ENCODE data around the gene CYTH3. TPM values are rescaled to one million over a fixed set of nuclear protein-coding genes. Genes with fewer than 3 reads are reported as not detected.

Gene CYTH3
- polyA plus RNA-seq, 3 donors: 5.2 to 28.5 (median 23.2) TPM

GRCh38 chr7:6179620-6180343 is 92.6 kb downstream of the CYTH3 start:
- 93 to 96% (median 93%) methylated on average over 3 of the region's 3 CpGs for WGBS, 3 donors

DNA sequence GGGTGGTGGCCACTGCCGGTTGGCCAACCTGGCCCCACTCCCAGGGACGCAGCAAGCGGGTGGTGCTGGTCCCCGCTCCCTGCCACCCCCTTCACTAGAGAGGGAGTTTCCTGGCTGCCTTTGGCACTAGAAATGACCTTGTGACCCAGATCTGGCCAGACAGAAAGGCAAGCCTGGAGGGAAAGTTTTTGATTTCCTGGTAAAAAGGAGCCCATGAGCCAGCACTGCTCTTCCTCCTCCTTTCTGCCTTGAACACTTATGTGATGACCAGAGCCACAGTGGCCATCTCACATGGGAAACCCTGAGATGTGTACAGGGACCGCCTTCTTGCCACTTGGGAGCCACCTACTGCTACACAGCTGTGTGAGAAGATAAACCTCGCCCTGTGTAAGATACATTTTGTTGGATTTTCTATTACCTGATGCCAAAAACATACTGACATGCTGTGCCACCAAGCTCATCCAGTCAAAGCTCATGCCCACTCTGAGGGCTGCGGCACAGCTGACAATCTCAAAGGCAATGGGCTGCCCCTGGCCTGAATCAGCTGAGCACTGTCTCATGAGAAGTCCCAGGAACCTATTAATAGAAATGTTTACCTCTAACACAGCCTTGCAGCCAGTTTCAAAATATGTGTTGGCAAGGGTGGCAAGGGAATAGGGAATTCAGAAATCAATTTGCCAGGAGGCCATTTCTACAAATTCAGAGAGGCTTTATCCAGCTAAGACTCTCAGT is 94.0 kb downstream of the CYTH3 start:
- 35 to 65% (median 63%) methylated on average over 7 of the region's 7 CpGs for WGBS, 3 donors
- H3K27ac ChIP-seq (ENCODE audit: low read depth, low read length): no peak overlapping the region

More at GRCh38 chr7:6179620-6180343, 92.6 kb downstream of the CYTH3 start:
- H3K27ac ChIP-seq (ENCODE audit: low read depth, low read length): no peak overlapping the region

DNA sequence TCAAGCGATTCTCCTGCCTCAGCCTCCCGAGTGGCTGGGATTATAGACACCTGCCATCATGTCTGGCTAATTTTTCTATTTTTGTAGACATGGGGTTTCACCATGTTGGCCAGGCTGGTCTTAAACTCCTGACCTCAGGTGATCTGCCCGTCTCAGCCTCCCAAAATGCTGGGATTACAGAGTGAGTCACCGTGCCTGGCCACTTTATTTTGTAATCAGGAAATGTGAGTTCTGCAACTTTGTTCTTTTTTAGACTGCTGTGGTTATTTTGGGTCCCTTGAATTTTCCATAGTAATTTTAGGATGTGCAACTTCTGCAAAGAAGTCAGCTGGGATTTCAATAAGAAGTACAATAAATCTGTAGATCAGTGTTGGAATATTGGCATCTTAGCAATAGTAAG is 96.8 kb downstream of the CYTH3 start:
- WGBS, 3 donors: 41 to 83% (median 47%) methylated on average over 4 of the region's 4 CpGs
- H3K27ac ChIP-seq (ENCODE audit: low read depth, low read length): no peak overlapping the region

GRCh38 chr7:6172910-6173295 is 99.5 kb downstream of the CYTH3 start:
- 54 to 77% (median 58%) methylated on average over 14 of the region's 14 CpGs for WGBS, 3 donors
- no peak overlapping the region for H3K27ac ChIP-seq (ENCODE audit: low read depth, low read length)

GRCh38 chr7:6172224-6172909 is 100.1 kb downstream of the CYTH3 start:
- WGBS, 3 donors: 85 to 88% (median 86%) methylated on average over 18 to 20 of the region's 20 CpGs

GRCh38 chr7:6171532-6172223 is 100.7 kb downstream of the CYTH3 start:
- no peak overlapping the region for H3K27ac ChIP-seq (ENCODE audit: low read depth, low read length)
- WGBS, 3 donors: 78 to 82% (median 80%) methylated on average over 22 of the region's 22 CpGs

More at GRCh38 chr7:6172224-6172909, 100.1 kb downstream of the CYTH3 start:
- no peak overlapping the region for H3K27ac ChIP-seq (ENCODE audit: low read depth, low read length)

DNA sequence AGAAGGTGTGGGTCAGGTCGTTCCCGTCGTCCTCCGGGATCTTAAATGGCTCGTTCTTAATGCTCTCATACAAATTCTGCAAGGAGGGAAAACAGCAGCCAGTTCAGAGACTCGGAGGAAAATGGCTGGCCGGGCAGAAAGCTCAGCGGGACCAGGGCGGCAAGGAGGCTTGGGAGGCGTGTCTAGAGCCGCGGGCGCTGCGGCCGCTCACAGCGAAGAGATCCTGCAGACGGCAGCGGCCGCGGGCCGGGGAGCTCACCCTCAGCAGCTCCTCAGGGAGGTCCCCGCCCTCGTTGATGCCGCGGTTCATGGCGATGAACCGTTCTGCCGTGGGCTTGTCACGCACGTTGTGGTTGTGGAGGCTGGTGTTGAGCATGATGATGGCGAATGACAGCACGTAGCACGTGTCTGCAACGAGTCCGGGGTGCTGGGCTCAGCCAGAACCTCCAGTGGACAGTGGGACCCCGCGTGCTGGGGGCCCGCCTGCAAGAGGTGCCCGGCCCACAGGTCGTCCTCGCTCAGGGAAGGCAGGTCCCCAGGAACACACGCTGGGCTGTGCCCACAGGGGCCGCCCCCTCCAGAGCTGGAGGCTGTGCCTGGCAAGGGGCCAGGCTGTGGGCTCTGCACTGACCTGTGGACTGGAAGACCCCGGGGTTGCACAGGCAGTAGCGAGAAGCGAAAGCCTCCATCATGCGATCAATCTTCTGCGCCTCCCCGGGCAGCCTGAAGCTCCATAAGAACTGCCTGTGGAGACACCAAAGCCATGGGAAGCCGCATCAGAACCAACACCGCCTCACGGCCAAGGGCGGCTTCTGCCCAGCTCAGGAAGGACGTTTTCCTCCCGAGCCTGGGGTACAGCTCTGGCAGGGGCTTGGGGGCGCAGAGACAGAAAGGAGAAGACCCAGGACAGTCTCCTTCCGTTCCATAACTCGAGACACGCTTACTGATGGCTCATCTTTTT is 101.6 kb downstream of the CYTH3 start:
- H3K27ac ChIP-seq (ENCODE audit: low read depth, low read length): no peak overlapping the region
- WGBS, 3 donors: 87 to 94% (median 93%) methylated on average over 59 of the region's 59 CpGs

GRCh38 chr7:6169805-6170520 is 102.5 kb downstream of the CYTH3 start:
- no peak overlapping the region for H3K27ac ChIP-seq (ENCODE audit: low read depth, low read length)
- whole genome bisulfite sequencing, 3 donors: 91 to 94% (median 92%) methylated on average over 36 of the region's 36 CpGs

GRCh38 chr7:6168477-6168868 is 104.0 kb downstream of the CYTH3 start:
- WGBS, 3 donors: 86 to 92% (median 86%) methylated on average over 14 of the region's 14 CpGs

DNA sequence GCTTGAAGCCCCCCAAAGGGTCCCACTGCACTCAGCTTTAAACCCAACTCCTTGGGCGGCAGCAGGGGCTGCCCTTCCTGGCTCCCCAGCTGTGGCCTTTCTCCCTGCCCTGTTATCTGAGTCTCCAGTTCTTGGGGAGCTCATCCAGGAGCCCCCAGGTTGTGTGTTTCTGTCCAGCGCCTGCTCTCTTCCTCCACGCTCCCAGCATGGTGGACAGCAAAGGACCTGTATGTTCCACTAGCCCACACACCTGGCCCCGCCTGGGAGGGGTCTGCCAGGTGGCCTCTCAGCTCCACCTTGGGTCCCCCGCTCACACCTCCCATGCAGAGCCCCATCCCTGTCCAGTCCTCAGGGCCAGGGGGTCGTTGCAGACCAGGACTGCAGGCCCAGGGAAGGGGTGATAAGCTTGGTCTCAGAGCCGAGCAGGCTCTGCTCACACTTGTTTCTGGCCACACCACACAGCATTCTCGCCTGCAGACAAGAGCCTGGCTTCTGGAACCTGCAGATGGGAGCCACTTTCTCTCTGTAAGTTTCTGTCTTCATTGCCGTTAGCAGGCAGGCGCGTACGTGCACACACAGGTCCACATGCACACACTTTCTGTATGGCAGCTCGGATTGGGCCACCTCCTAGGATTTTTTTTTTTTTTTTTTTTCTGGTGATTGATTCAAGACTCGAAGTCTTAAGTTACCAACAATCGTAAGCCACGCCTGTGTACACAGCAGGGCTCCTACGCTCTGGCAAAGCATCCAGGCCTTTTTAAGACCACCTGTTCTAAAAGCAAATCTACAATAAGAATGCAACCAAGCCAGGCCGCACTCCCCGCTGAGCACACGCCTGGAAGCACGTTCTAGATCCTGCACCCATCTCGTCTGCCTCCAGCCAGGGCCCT is 104.6 kb downstream of the CYTH3 start:
- WGBS, 3 donors: 87 to 93% (median 91%) methylated on average over 22 of the region's 22 CpGs
- H3K27ac ChIP-seq (ENCODE audit: low read depth, low read length): no peak overlapping the region

More at GRCh38 chr7:6168477-6168868, 104.0 kb downstream of the CYTH3 start:
- H3K27ac ChIP-seq (ENCODE audit: low read depth, low read length): no peak overlapping the region

DNA sequence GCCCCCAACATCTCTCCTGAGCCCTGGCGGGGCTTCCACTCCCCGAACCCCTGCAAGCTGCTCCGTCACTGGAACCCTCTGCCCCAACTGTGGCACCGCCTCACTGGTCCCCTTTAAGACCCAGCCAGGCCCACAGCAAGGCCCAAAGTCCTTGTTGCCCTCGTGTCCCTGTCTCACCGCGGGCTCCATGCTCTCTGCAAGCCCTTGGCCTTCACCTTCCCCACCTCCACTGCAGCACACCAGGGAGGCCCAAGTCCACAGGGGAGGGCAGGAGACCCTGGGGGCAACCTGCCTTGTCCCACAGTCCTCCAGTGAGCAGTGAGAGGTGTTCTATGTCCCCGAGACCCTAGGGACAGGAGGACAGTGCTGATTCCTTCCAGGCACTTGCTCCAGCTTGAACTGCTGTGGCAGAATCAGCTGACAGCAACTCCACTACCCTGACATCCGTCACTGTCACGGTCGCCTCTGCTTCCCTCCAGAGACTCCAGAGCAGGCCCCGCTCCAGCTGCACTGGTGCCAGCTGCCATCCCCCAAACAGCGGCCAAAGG is 105.3 kb downstream of the CYTH3 start:
- WGBS, 3 donors: 80 to 86% (median 83%) methylated on average over 13 of the region's 13 CpGs
- H3K27ac ChIP-seq (ENCODE audit: low read depth, low read length): no peak overlapping the region

GRCh38 chr7:6166443-6166891 is 106.0 kb downstream of the CYTH3 start:
- no peak overlapping the region for H3K27ac ChIP-seq (ENCODE audit: low read depth, low read length)
- WGBS, 3 donors: 87 to 94% (median 89%) methylated on average over 12 to 13 of the region's 13 CpGs

- WGBS, 3 donors: 91 to 93% (median 92%) methylated on average over 36 of the region's 36 CpGs
- no peak overlapping the region for H3K27ac ChIP-seq (ENCODE audit: low read depth, low read length)
Observed at GRCh38 chr7:6165521-6166320, 106.7 kb downstream of the CYTH3 start.

DNA sequence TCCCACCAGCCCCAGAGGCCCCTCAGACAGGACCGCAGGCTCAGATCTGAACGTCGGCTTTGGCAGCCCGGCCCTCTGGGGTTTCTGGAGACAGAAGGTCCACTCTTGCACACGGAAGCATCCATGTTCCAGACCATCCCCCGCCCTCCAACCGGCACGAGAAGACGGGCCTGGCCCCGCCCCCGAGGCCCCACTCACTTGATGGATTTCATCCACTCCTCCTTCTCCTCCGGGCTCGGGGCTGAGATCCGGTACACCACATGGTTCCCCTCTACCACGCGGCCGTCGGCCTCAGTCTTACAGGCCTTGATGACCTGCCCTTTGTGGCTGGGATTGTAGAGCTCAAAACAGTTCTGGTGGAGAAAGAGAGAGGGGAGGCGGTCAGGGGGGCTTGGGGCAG is 107.3 kb downstream of the CYTH3 start:
- no peak overlapping the region for H3K27ac ChIP-seq (ENCODE audit: low read depth, low read length)
- 82 to 87% (median 84%) methylated on average over 19 of the region's 19 CpGs for WGBS, 3 donors

- WGBS, 3 donors: 82 to 92% (median 83%) methylated on average over 28 of the region's 28 CpGs
- H3K27ac ChIP-seq (ENCODE audit: low read depth, low read length): no peak overlapping the region
Observed at GRCh38 chr7:6164491-6164890, 107.9 kb downstream of the CYTH3 start.

Data from adipose tissue (tissue), 3 donors.